ENCODE results near the gene HIP1R.

DNA sequence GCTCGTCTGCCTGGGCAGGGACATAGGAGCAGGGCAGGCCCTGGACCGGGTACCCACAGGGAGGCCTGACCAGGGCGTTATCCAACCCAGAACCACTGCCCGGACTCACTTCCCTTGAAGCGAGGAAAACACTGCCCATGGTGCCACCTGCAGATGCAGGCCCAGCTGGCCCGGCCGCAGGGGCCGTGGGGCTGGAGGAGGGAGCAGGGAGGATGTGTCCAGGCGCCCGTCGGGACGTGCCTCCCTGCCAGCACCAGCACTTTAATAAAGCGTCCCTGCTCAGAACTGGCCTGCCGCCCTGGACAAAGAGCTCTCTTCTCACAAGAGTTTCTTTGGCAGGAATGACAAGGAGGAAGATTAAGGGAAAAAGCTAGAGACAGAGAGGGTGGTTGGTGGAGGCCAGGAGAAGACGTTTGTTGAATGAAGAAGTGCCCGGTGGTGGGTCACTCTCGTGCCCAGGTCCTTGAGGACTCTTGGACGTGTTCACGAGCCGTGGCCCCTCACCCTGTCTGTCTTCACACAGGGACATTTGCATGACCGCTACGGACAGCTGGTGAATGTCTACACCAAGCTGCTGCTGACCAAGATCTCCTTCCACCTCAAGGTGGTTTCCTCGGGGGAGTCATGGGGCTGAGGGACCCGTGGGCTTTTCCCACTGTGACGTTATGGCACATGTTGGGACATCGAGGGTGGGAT, 14.2 kb downstream of the HIP1R start:
- no peak for TF ChIP-seq FOXK2 (IDR thresholded peaks at IDR 0.05)
- TF ChIP-seq SP1 (IDR thresholded peaks at IDR 0.05): no peak
- TF ChIP-seq TARDBP (IDR thresholded peaks at IDR 0.05): no peak
- no peak for TF ChIP-seq HDGF (IDR thresholded peaks at IDR 0.05; ENCODE audit: borderline replicate concordance)
- no peak for TF ChIP-seq NFRKB (IDR thresholded peaks at IDR 0.05)
- TF ChIP-seq ZNF384 (IDR thresholded peaks at IDR 0.05): no peak
- TF ChIP-seq FOXA1 (IDR thresholded peaks at IDR 0.05): no peak
- no peak for TF ChIP-seq SUZ12 (IDR thresholded peaks at IDR 0.05)
- TF ChIP-seq CTBP1 (IDR thresholded peaks at IDR 0.05; ENCODE audit: borderline replicate concordance): no peak
- TF ChIP-seq L3MBTL2 (conservative IDR thresholded peaks at IDR 0.05): no peak
- TF ChIP-seq FOXM1 (IDR thresholded peaks at IDR 0.05; ENCODE audit: borderline replicate concordance): no peak
